GM18526 (cell line): Measurements from ENCODE around the gene CNPY3.

Source experiments
- POLR2A ChIP-seq: IDR thresholded peaks from 3 replicates; pipeline ENCODE4 v1.6.1; 2011; ENCODE audit not compliant: insufficient read length; ENCODE audit errors: extremely low read depth

CNPY3 gene

DNA sequence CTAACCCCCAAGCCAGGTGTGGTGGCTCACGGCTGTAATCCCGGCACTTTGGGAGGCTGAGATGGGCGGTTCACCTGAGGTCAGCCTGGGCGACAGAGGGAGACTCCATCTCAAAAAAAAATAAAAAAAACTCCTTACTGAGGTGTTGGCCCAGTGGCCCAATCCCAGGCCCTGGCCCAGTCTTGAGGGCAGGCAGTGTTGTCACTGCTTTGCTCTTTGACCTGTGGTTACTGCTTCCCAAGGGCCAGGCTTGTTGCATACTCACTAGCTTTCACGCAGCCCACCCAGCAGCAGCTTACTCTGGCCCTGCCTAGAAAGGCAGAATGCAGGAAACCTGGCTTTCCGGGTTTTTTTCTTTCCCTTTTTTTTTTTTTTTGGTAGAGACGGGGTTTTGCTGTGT is 13.2 kb downstream of the CNPY3 start:
- TF ChIP-seq POLR2A = no peak

DNA sequence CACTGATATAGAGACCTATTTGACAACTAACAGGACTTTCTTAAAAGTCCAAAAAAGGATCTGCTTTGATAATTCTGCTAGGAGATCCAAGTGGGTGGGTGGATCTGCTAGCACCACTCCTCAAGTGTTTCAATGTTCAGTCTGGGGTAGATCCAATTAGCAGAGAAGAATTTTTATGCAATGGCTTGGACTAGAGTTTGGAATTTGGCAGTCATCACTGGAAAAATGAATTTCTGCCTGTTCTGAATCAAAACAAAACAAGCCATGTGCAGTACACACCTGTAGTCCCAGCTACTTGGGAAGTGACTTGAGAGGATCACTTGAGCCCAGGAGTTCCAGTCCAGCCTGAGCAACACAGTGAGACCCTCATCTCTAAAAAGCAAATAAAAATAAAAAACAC is 18.7 kb downstream of the CNPY3 start:
- no peak for TF ChIP-seq POLR2A

DNA sequence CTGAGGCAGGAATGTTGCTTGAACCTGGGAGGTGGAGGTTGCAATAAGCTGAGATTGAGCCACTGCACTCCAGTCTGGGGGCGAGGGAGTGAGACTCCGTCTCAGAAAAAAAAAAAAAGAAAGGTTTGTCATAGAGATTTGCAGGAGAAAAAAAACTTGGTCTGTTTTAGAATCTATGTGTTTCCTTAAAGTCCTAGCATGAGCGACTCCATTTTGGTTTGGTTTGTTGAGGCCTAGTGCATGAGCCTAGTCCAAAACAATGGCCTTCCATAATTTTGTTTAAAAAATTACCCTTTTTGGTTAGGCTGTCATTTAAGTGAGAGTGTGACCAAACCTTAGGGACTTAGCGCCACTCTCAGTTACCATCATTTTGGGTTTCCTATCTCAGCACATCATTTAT is 23.1 kb downstream of the CNPY3 start:
- no peak for TF ChIP-seq POLR2A

DNA sequence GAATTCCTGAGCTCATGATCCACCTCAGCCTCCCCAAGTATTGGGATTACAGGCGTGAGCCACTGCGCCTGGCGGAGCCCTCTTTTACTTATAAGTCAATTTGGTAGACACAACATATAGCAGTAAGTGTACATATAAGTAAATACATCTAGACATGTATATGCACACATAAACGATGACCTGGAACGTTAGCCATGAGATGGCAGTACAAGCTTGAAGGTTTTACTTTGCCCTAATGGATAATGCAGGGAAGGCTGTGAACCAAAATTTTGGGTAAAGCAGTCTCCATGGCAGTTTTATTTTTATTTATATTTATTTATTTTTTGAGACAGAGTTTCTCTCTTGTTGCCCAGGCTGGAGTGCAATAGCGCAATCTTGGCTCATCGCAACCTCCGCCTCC is 28.8 kb downstream of the CNPY3 start:
- TF ChIP-seq POLR2A = no peak

DNA sequence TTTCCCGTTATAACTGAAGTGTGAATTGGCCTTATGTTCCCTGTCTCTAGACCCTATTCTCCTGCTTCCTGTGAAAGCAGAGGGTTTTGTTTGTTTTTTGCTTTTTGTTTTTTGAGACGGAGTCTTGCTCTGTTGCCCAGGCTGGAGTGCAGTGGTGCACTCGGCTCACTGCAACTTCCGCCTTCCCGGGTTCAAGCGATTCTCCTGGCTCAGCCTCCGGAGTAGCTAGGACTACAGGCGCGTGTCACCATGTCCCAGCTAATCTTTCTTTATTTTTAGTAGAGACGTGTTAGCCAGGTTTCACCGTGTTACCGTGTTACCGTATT is 30.6 kb downstream of the CNPY3 start:
- no peak for TF ChIP-seq POLR2A

DNA sequence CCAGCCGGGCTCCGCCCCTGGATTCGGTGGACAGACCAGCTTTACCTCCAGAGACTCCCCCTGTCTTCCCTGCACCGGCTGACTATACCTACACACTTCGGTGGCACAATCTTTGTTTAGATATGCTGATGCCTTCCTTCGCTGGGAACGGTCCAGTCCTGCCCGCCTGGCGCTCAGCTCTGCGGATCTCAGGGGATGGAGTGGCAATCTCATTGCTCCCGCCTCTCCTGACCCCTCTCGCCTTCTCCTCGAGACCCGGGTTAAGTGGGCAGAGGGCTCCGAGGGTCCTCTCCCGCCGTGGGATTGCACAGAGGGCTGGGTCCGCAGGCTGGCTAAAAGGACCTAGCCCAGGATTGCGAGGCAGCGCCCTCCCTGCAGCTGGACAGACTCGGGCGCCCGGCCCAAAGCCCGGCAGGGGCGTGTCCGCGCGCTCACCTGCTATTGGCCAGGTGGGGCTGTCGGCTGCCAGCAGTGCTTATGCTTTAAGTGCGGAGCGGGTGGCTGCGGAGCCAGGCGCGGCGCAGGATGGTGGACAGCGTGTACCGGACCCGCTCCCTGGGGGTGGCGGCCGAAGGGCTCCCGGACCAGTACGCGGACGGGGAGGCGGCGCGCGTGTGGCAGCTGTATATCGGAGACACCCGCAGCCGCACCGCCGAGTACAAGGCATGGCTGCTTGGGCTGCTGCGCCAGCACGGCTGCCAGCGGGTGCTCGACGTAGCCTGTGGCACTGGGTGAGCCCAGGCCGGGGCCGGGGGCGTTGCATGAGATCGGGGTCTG is 31.2 kb downstream of the CNPY3 start, which contains the start of gene GNMT:
Gene GNMT (plus strand): TSS at position 512 of the 777 bp plus-strand sequence. CDS start 14 bp downstream, at position 526.
- TF ChIP-seq POLR2A = no peak

DNA sequence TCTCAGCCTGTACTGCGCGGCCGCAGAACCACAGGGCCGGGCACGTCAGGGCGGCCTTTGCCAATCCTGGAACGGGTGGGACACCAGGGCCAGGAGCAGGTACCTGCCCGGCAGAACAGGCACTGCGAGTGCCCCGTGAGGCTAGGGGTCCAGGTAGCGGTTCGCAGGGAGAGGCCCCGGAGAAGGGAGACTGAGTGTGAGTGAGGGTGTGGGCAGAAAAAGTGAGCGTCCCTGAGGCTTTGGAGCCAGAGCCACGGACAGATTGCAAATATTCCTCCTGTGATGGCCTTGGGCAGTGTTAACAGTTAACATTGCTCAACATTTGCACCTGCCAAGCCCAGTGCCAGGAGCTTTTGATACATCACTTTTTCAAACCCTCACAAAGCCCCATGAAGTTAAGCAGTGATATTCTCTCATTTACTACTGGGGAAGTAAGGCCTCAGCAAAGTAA is 31.8 kb downstream of the CNPY3 start:
- no peak for TF ChIP-seq POLR2A

DNA sequence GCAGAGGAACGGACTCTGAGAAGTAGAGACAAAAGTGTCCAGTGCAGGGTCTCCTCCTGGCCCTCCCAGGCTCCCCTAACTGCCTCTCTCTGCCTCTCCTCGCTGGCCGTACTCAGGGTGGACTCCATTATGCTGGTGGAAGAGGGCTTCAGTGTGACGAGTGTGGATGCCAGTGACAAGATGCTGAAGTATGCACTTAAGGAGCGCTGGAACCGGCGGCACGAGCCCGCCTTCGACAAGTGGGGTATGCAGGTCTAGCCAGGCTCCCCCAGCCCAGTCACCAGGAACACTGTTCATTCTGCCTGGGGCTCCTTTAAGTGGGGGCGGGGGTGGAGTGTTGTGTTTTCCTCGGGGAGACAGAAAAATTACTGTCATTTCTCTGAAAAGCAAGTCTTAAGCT is 32.8 kb downstream of the CNPY3 start:
- no peak for TF ChIP-seq POLR2A

DNA sequence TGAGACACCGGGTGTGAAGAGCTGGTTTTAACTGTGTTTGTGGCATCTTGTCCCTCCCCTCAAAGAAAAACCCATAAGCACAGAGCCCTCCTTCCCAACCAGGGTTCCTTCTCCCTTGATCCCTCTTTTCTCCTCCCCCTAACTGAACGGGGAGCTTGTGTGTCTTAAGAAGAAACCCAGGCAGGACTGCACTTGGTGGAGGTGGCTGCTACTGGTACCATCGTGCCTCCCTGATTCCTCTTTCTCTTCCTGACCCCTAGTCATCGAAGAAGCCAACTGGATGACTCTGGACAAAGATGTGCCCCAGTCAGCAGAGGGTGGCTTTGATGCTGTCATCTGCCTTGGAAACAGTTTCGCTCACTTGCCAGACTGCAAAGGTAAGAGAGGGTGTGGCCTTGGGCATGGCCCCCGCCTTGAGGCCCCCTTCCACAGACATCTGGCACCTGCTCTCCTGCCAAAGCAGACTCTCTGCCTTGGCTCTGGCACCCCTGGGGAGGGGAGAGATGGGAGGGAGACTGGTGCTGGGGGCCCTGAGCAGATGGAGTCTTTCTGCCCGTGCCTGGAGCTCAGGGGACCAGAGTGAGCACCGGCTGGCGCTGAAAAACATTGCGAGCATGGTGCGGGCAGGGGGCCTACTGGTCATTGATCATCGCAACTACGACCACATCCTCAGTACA is 33.4 kb downstream of the CNPY3 start:
- no peak for TF ChIP-seq POLR2A

DNA sequence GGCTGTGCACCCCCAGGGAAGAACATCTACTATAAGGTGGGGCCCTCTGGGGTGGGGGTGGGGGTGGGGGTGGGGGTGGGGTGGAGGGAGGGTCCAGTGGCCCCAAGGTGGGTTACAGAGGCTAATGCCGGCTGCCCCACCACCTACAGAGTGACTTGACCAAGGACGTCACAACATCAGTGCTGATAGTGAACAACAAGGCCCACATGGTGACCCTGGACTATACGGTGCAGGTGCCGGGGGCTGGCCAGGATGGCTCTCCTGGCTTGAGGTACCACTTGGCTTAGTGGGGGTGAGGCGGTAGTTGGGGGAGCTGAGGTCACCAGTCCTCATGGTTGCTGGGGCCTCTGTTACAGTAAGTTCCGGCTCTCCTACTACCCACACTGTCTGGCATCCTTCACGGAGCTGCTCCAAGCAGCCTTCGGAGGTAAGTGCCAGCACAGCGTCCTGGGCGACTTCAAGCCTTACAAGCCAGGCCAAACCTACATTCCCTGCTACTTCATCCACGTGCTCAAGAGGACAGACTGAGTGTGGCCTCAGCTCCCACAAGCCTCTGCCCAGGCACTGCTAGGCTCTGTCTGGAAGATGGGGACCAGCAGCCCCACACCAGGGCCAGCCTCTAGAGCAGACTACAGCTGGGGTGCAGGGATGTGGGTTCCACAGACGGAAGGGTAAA is 34.0 kb downstream of the CNPY3 start:
- no peak for TF ChIP-seq POLR2A

DNA sequence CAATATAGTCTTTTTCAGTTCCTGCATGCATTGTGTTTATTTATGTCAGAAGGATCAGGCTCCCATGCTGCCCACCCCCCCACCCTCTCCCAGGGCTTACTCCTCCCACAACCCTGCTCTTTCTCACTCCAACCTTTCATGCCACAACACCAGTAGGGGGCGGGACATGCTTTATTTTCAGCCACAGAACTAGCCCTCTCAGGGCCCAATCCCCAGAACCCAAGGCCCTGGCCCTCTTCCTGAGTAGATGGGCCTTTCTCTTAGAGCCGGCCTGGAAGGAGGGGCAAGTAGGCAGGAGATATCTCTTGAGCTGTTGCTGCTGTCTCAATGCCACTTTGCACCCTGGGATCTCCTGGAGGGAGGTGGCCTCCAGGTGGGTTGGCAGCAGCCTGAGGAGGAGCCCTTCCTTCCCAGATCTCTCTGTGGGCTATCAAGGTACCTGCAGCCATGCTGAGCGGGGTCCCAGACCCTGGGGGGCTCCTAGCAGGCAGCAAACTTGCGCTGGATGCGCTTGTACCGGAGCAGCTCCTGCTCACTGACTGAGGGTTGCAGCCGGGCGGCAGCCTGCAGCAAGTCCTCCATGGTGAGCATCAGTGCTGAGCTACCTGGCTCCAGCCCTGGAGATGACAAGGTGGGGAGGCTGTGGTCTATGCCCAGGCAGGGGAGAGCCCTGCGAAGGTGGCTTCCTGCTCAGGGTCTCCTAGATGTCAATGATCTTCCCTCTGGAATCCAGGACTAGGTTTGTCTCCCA is 34.8 kb downstream of the CNPY3 start:
- TF ChIP-seq POLR2A = no peak

DNA sequence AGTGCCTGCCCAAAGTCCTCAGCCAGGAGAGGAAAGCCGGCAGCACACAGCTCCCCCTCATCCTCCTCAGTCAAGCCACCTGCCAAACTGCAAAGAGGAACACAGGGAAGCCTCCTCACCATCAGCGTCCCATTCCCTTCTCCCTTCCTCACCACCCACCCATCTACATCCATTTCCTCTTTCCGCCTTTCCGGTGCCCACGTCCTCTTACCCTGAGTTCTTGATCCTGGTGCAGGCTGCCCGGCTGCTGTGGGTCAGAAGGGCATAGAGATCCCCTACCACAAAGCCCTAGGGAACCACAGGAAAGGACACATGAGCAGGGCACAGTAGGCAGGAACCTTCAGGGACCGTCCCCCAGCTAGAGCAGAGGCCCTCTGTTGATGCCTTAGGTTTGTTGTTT is 37.3 kb downstream of the CNPY3 start:
- TF ChIP-seq POLR2A = no peak

DNA sequence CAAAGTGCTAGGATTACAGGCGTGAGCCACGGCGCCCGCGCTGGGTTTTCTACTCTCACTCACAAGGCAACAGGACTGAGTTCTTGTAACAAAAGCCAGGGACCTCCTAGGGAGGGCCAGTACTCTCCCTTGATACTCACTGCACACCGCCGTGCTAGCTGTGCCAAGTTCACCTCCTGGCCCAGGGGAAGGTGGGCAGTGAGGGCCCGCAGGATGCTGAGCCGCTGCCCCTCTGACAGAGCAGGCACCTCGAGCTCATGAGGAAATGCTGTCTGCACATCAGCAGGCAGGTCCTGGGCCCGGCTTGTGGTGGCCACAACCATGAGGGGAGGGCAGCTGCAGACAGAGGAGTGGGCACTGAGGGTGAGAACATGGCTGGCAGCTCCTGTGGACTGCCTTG is 37.9 kb downstream of the CNPY3 start:
- no peak for TF ChIP-seq POLR2A

DNA sequence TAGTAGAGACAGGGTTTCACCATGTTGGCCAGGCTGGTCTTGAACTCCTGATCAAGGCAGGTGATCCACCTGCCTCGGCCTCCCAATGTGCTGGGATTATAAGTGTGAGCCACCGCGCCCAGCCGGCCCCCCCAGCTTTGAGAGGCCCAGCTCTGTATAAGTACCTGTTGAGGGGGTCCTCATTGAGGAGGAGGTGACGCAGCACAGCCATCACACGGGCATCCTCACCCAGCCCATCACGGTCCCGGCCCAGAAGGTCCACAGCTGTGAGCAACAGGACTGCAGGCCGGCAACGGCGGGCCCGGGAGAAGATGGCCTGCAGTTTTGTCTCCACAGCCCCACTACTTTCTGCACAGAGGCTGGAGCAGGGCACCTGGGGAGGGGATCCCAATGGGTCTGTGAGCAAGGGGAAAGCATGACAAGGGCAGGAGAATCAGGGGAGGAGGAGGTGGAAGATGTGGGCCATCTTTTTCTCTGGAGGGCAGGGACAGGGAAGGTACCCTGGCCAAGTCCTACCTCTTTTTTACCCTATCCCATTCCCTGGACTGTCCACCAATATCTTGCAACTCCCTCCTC is 38.9 kb downstream of the CNPY3 start:
- no peak for TF ChIP-seq POLR2A

DNA sequence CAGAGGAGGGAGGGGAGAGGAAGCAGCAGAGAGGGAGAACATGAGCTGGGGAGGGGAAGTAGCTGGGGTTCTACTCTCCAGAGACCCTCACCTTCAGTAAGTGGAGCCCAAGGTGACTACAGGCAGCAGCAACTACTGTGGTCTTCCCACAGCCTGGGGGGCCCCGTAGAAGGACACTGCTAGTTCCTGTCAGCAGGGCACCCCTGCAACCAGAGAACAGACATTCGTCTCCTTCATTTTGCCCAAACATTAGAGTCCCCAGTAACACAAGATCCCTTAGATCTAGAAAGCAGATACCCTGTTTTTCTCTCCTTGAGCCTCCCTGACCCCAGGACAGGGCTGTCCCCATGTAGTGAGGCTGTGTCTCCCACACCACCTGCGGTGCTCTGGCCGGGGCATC is 39.5 kb downstream of the CNPY3 start:
- no peak for TF ChIP-seq POLR2A

DNA sequence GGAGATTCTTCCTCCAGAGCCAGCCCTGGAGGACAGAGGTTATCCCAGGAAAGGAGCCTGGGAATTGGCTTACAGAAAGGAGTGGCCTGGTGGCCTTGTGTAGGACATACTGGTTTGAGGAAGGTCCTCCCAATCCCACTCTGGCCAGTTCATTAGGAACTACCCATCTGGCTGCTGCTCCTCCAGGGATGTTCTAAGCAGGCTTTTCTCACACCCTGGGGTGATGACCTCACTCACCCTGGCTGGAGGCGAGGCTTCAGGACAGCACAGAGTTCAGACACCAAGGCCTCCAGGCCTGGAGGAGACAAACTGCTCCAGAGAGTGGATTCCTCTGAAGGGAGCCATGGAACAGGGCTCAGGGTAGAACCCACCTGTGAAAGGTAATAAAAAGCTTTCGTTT is 40.2 kb downstream of the CNPY3 start:
- no peak for TF ChIP-seq POLR2A

DNA sequence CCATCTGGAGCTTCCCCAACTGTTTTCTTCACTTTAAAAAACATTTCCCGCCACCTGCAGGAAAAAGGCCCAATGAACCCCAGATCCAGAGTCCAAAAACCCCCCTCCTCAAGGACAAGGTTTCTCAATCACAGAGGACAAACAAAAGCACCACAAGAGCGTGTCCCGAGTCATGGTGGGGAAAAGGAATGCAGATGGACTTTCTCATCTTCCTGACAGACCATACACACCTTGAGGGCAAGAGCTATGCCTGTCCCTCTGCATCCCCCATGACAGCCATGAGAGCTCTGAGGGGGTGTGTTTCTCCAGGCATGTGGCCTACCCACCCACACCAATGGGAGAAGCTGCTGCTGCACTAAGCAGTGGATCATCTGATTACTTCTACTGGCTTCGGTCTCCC is 40.7 kb downstream of the CNPY3 start:
- no peak for TF ChIP-seq POLR2A
